HepG2 (cell line): ENCODE results near the gene ENO2.

Experiments used
- CTCF ChIP-seq: sonication (generic); formaldehyde crosslinking; IDR thresholded peaks from 2 replicates; pipeline ENCODE4 v1.5.0; 2020; ENCODE audit warnings: mild to moderate bottlenecking, missing genetic modification reagents, moderate library complexity
- EP300 ChIP-seq, 3 experiments: sonication (generic) in 1 of 3; formaldehyde crosslinking in 1 of 3; IDR thresholded peaks; 2 replicates each; pipeline versions ENCODE4 v1.5.1 to v1.6.1; 2011 to 2020; ENCODE audit warnings: low read depth in 2 of 3, low read length in 2 of 3, borderline replicate concordance in 1 of 3, improper control_type of control experiment in 1 of 3, mild to moderate bottlenecking in 1 of 3, missing genetic modification reagents in 1 of 3, moderate library complexity in 1 of 3
- GABPB1 ChIP-seq: IDR thresholded peaks from 2 replicates; pipeline ENCODE4 v1.6.1; 2016; ENCODE audit warnings: mild to moderate bottlenecking, missing genetic modification reagents, moderate library complexity, missing compliant biosample characterization
- MXI1 ChIP-seq: IDR thresholded peaks from 3 replicates; pipeline ENCODE4 v1.6.1; 2012; ENCODE audit warnings: low read depth, low read length, inconsistent platforms, borderline replicate concordance
- POLR2A ChIP-seq, 2 experiments: IDR thresholded peaks; 2 replicates each; pipeline ENCODE4 v1.6.1; 2011; ENCODE audit warnings: low read depth in 2 of 2, low read length in 2 of 2, mild to moderate bottlenecking in 1 of 2, moderate library complexity in 1 of 2; ENCODE audit not compliant: insufficient read depth in 1 of 2
- POLR2AphosphoS5 ChIP-seq: IDR thresholded peaks from 2 replicates; pipeline ENCODE4 v1.6.1; 2012; ENCODE audit warnings: low read depth, low read length
- ZBTB33 ChIP-seq: sonication (generic); formaldehyde crosslinking; IDR thresholded peaks from 2 replicates; pipeline ENCODE4 v1.4.0; 2020; ENCODE audit warnings: missing genetic modification reagents
- ZNF605 ChIP-seq: sonication (generic); formaldehyde crosslinking; IDR thresholded peaks from 2 replicates; pipeline ENCODE4 v1.8.0; 2022; ENCODE audit warnings: mild to moderate bottlenecking, missing genetic modification reagents

GRCh38 chr12:6941782-6942181 lies 27.4 kb downstream of the ENO2 start:
- TF ChIP-seq EP300 (IDR thresholded peaks at IDR 0.05; ENCODE audit: low read depth in 2 of 2, low read length in 2 of 2) (no peak), EP300 (CRISPR knock-in tag; IDR thresholded peaks at IDR 0.05; ENCODE audit: borderline replicate concordance) (no peak), GABPB1 (no peak), ZBTB33 (no peak), MXI1 (no peak), ZNF605 (CRISPR knock-in tag) (no peak), CTCF (CRISPR knock-in tag) (no peak), POLR2AphosphoS5 (no peak), POLR2A (IDR thresholded peaks at IDR 0.05; ENCODE audit: insufficient read depth in 1 of 2, low read depth in 2 of 2, low read length in 2 of 2) (no peak)
